Natural killer cell (primary cell): Measurements from ENCODE around the gene SCN5A. TPM values are rescaled to one million over a fixed set of nuclear protein-coding genes. Genes with fewer than 3 reads are reported as not detected.

Experiments
- ATAC-seq, 3 donors: fragments of 150-1000 bp in 2 of 3; fragments of 200-7000 bp in 1 of 3; cut with Tn5 transposase; 1 replicate in 1 of 3; 2 replicates in 2 of 3; pipeline ENCODE4 v1.10.0; 2021; ENCODE audit warnings: mild to moderate bottlenecking in 2 of 3, moderate library complexity in 2 of 3
- DNase-seq, 2 donors: peaks; one replicate each; pipeline versions ENCODE4 v3.0.0 to v3.0.0-alpha.2; 2013 to 2021; ENCODE audit warnings: mixed read lengths in 1 of 2
- H3K27ac ChIP-seq: one replicate; pipeline ENCODE4 v1.5.1; 2013; ENCODE audit warnings: mild to moderate bottlenecking, low read length
- H3K27me3 ChIP-seq: one replicate; pipeline ENCODE4 v1.6.1; 2013; ENCODE audit warnings: low read length; ENCODE audit not compliant: control insufficient read depth, insufficient read depth
- H3K36me3 ChIP-seq: one replicate; pipeline ENCODE4 v1.6.1; 2013; ENCODE audit warnings: low read length; ENCODE audit not compliant: control insufficient read depth, insufficient read depth
- H3K4me1 ChIP-seq: one replicate; pipeline ENCODE4 v1.6.1; 2013; ENCODE audit warnings: low read length; ENCODE audit not compliant: control insufficient read depth, insufficient read depth
- H3K4me3 ChIP-seq: one replicate; pipeline ENCODE4 v1.5.1; 2013; ENCODE audit warnings: low read length
- H3K9me3 ChIP-seq: one replicate; pipeline ENCODE4 v1.6.1; 2013; ENCODE audit warnings: low read length; ENCODE audit not compliant: control insufficient read depth, insufficient read depth
- H3K27ac Mint-ChIP-seq, 2 donors: one replicate each; pipeline ENCODE4 v1.8.0; 2022; ENCODE audit warnings: mild to moderate bottlenecking in 2 of 2, mixed read lengths in 2 of 2, moderate library complexity in 1 of 2
- H3K27me3 Mint-ChIP-seq, 2 donors: one replicate each; pipeline ENCODE4 v1.8.0; 2022; ENCODE audit warnings: low read depth in 2 of 2, mixed read lengths in 2 of 2
- H3K36me3 Mint-ChIP-seq: one replicate; pipeline ENCODE4 v1.8.0; 2022; ENCODE audit warnings: mixed read lengths
- H3K4me1 Mint-ChIP-seq, 2 donors: one replicate each; pipeline ENCODE4 v1.8.0; 2022; ENCODE audit warnings: mixed read lengths in 2 of 2
- H3K4me3 Mint-ChIP-seq: one replicate; pipeline ENCODE4 v1.8.0; 2022; ENCODE audit warnings: mild to moderate bottlenecking, moderate library complexity, mixed read lengths
- H3K9me3 Mint-ChIP-seq, 2 donors: one replicate each; pipeline ENCODE4 v1.8.0; 2022; ENCODE audit warnings: mixed read lengths in 2 of 2
- CTCF ChIP-seq: fragments of 200-600 bp; IDR thresholded peaks from one replicate; pipeline ENCODE4 v1.8.0; 2022; ENCODE audit warnings: antibody characterized with exemption
- WGBS: methylation state at CpG from one replicate; pipeline ENCODE4 v1.1.7; 2013; ENCODE audit warnings: missing lambda C conversion rate; ENCODE audit not compliant: insufficient coverage; 5-methylcytosine and 5-hydroxymethylcytosine counted together
- intact Hi-C: fragments of 100-400 bp; cut with micrococcal nuclease; formaldehyde crosslinking; loops from one replicate; pipeline ENCODE4 v1.14.2; 2022
- total RNA-seq, 4 donors: library from RNA; stranded (reverse); fragments of 120-200 nt in 1 of 4; gene quantifications; one replicate each; pipeline versions ENCODE4 v1.2.3 to v1.2.4, GENCODE V29; 2013 to 2022

SCN5A gene
- total RNA-seq, 3 donors from 2014 or later (not counting 1 experiment from before 2014, with no cell fraction given) = 0.50 TPM; not detected in 2

GRCh38 chr3:38566215-38566528, 83.3 kb downstream of the SCN5A start:
- H3K27me3 Mint-ChIP-seq = peaks cover 0 to 5% of the 10 kb centered on the region in 2 donors
- no peaks in the 10 kb centered on the region for H3K36me3 Mint-ChIP-seq
- H3K4me3 Mint-ChIP-seq = no peak overlapping the region
- H3K27ac Mint-ChIP-seq = no peak overlapping the region
- DNase-seq (no peak), ATAC-seq (no peak)
- Histone ChIP-seq H3K36me3 (no peaks in the 10 kb centered on the region), H3K4me1 (no peaks in the 10 kb centered on the region), H3K27ac (no peak overlapping the region), H3K27me3 (no peaks in the 10 kb centered on the region), H3K9me3 (no peaks in the 10 kb centered on the region), H3K4me3 (no peak overlapping the region)
- peaks cover 0 to 4% of the 10 kb centered on the region in 2 donors for H3K4me1 Mint-ChIP-seq
- H3K9me3 Mint-ChIP-seq = no peaks in the 10 kb centered on the region
- TF ChIP-seq CTCF = no peak
- intact Hi-C loops = no loop called here
- 87% methylated on average over 13 of the region's 13 CpGs for WGBS

- no peak overlapping the region for H3K4me3 ChIP-seq
- no peaks in the 10 kb centered on the region for H3K9me3 Mint-ChIP-seq
- H3K27me3 ChIP-seq = no peaks in the 10 kb centered on the region
- H3K36me3 ChIP-seq = no peaks in the 10 kb centered on the region
- 86% methylated on average over 13 of the region's 13 CpGs for WGBS
- ATAC-seq (no peak), DNase-seq (no peak)
- H3K36me3 Mint-ChIP-seq = no peaks in the 10 kb centered on the region
- peaks cover 0 to 5% of the 10 kb centered on the region in 2 donors for H3K27me3 Mint-ChIP-seq
- H3K4me3 Mint-ChIP-seq = no peak overlapping the region
- no peak overlapping the region for H3K27ac ChIP-seq
- TF ChIP-seq CTCF = no peak
- H3K4me1 Mint-ChIP-seq = peaks cover 0 to 4% of the 10 kb centered on the region in 2 donors
- no peak overlapping the region for H3K27ac Mint-ChIP-seq
- H3K4me1 ChIP-seq = no peaks in the 10 kb centered on the region
- intact Hi-C loops = no loop called here
- H3K9me3 ChIP-seq = no peaks in the 10 kb centered on the region
These were observed 83.9 kb downstream of the SCN5A start for GRCh38 chr3:38565339-38566214.

GRCh38 chr3:38564631-38565338, 84.7 kb downstream of the SCN5A start:
- no peak overlapping the region for H3K27ac Mint-ChIP-seq
- no peaks in the 10 kb centered on the region for H3K4me1 ChIP-seq
- intact Hi-C loops = no loop called here
- H3K36me3 Mint-ChIP-seq = no peaks in the 10 kb centered on the region
- no peaks in the 10 kb centered on the region for H3K9me3 ChIP-seq
- ATAC-seq (peak in 1 of 3 donors; percentile 31), DNase-seq (no peak)
- H3K27me3 Mint-ChIP-seq = peaks cover 0 to 5% of the 10 kb centered on the region in 2 donors
- no peak overlapping the region for H3K27ac ChIP-seq
- H3K4me3 Mint-ChIP-seq = no peak overlapping the region
- no peaks in the 10 kb centered on the region for H3K36me3 ChIP-seq
- 97% methylated on average over 6 of the region's 6 CpGs for WGBS
- peaks cover 0 to 4% of the 10 kb centered on the region in 2 donors for H3K4me1 Mint-ChIP-seq
- H3K9me3 Mint-ChIP-seq = no peaks in the 10 kb centered on the region
- H3K27me3 ChIP-seq = no peaks in the 10 kb centered on the region
- no peak overlapping the region for H3K4me3 ChIP-seq
- TF ChIP-seq CTCF = no peak
